ENCODE results near the gene RFT1. TPM values are rescaled to one million over a fixed set of nuclear protein-coding genes. Genes with fewer than 3 reads are reported as not detected.

Gene RFT1
- total and polyA plus RNA-seq, 2 donors (not counting 3 experiments of a cell fraction or from before 2014, with no cell fraction given) = 29.8 to 39.9 TPM

DNA sequence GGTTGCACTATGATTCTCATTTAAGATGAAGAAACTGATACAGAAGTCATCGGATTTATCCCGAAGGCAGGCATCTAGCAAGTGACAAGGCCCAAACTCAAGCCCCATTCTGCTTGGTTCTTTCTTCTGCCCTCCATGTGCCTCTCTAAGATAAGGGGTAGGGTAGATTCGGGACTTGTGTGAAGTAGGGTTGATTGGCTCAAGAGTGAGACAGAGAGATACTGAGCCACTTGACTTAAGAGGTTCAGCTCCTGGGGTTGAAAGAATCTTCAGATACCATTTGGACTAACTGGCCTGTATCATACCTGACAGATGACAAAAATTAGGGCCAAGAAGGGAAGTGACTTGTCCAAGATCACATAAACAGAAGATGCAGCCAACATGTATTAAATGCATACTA lies 891 bp downstream of the RFT1 start:
- Histone ChIP-seq H3K4me2 (ENCODE audit: insufficient read depth, low read length) (peak overlapping the region; percentile 99), H3K9me3 (replicated peaks; ENCODE audit: control insufficient read depth, insufficient read depth, low read length) (no peaks in the 10 kb centered on the region), H4K20me1 (replicated peaks; ENCODE audit: control insufficient read depth, extremely low read depth, insufficient read depth, low read length) (no peaks in the 10 kb centered on the region), H3K79me2 (ENCODE audit: control insufficient read depth, insufficient read depth, low read length) (peaks cover 16% of the 10 kb centered on the region), H2AFZ (ENCODE audit: low read depth, low read length) (peak overlapping the region; percentile 87), H3K9me1 (replicated peaks; ENCODE audit: control insufficient read depth, extremely low read depth, insufficient read depth, low read length) (no peaks in the 10 kb centered on the region), H3K9ac (replicated peaks; ENCODE audit: extremely low read depth, insufficient read depth, low read length) (peak overlapping the region; percentile 93), H3K36me3 (ENCODE audit: control insufficient read depth in 2 of 2, extremely low read depth in 1 of 2, insufficient read depth in 2 of 2, low read length in 2 of 2) (peaks cover 1 to 3% of the 10 kb centered on the region in 2 experiments), H3K27me3 (ENCODE audit: control insufficient read depth in 2 of 2, insufficient read depth in 2 of 2, low read length in 2 of 2) (no peaks in the 10 kb centered on the region), H3K27ac (ENCODE audit: insufficient read depth, low read depth, low read length) (peak overlapping the region; percentile 70), H3K4me3 (replicated peaks in 1 of 3; ENCODE audit: insufficient read depth in 1 of 3, low read depth in 1 of 3, low read length in 3 of 3) (peak overlapping the region; percentile 90 to 99 (median 91)), H3K4me1 (ENCODE audit: control insufficient read depth, extremely low read depth, insufficient read depth, low read length) (peaks cover 14% of the 10 kb centered on the region)
- DNase-seq (ENCODE audit: low read depth, low spot score) (no peak), FAIRE-seq (peak; percentile 70)
- intact Hi-C loops (cut with micrococcal nuclease) (no loop called here), dilution Hi-C loops (cut with MboI; ENCODE audit: extremely low pct_ligation_motif_present, low sequenced_read_pairs) (no loop called here)
- ChIA-PET CTCF (no interaction called here), POLR2A (interaction anchor here (0.5 kb wide), 1 partner anchor 605 kb away, joined by 3 read pairs; no protein-coding TSS in a partner anchor)
- no TSS peak for BruUV-seq (replicated peaks)
- TF ChIP-seq POLR2AphosphoS5 (IDR thresholded peaks at IDR 0.05; ENCODE audit: insufficient read depth, low read depth, low read length) = no peak
- TF ChIP-seq, protein P1, sequence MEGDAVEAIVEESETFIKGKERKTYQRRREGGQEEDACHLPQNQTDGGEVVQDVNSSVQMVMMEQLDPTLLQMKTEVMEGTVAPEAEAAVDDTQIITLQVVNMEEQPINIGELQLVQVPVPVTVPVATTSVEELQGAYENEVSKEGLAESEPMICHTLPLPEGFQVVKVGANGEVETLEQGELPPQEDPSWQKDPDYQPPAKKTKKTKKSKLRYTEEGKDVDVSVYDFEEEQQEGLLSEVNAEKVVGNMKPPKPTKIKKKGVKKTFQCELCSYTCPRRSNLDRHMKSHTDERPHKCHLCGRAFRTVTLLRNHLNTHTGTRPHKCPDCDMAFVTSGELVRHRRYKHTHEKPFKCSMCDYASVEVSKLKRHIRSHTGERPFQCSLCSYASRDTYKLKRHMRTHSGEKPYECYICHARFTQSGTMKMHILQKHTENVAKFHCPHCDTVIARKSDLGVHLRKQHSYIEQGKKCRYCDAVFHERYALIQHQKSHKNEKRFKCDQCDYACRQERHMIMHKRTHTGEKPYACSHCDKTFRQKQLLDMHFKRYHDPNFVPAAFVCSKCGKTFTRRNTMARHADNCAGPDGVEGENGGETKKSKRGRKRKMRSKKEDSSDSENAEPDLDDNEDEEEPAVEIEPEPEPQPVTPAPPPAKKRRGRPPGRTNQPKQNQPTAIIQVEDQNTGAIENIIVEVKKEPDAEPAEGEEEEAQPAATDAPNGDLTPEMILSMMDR (IDR thresholded peaks at IDR 0.05; ENCODE audit: extremely low read depth in 1 of 2, insufficient read depth in 1 of 2, low read depth in 1 of 2, low read length in 2 of 2) = no peak
- TF ChIP-seq GATA2 (IDR thresholded peaks at IDR 0.05; ENCODE audit: insufficient read depth, insufficient read length, low read depth, low read length) = no peak
- no peak for TF ChIP-seq MYC (IDR thresholded peaks at IDR 0.05; ENCODE audit: low read depth, low read length)
- TF ChIP-seq, protein P2, sequence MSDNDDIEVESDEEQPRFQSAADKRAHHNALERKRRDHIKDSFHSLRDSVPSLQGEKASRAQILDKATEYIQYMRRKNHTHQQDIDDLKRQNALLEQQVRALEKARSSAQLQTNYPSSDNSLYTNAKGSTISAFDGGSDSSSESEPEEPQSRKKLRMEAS (IDR thresholded peaks at IDR 0.05; ENCODE audit: insufficient read depth, insufficient read length) = no peak
- no peak for TF ChIP-seq POLR2A (IDR thresholded peaks at IDR 0.05; ENCODE audit: low read depth, low read length)
- TF ChIP-seq FOS (IDR thresholded peaks at IDR 0.05; ENCODE audit: borderline replicate concordance, insufficient read depth, low read length) = no peak
- no peak for TF ChIP-seq EZH2 (IDR thresholded peaks at IDR 0.05; ENCODE audit: borderline replicate concordance, low read depth, low read length, severe bottlenecking)
